Transverse colon (tissue), 4 donors: ENCODE measurements around the gene STK39.
A peak's percentile ranks its signal among the peaks of the same experiment; 100 is the strongest.

ENCODE experiments used
- CTCF ChIP-seq, 5 experiments: fragments of 200-600 bp in 3 of 5; fragments of 450-650 bp in 2 of 5; sonication (generic) in 3 of 5; IDR thresholded peaks; 1 replicate in 2 of 5; 2 replicates in 3 of 5; pipeline ENCODE4 v1.5.1; 2016 to 2017; ENCODE audit warnings: antibody characterized with exemption in 5 of 5, inconsistent platforms in 3 of 5, mild to moderate bottlenecking in 2 of 5, moderate library complexity in 1 of 5
- POLR2AphosphoS5 ChIP-seq, 3 donors: sonication (generic); formaldehyde crosslinking; IDR thresholded peaks; one replicate each; pipeline ENCODE4 v1.6.1; 2016; ENCODE audit warnings: antibody characterized with exemption in 3 of 3

DNA sequence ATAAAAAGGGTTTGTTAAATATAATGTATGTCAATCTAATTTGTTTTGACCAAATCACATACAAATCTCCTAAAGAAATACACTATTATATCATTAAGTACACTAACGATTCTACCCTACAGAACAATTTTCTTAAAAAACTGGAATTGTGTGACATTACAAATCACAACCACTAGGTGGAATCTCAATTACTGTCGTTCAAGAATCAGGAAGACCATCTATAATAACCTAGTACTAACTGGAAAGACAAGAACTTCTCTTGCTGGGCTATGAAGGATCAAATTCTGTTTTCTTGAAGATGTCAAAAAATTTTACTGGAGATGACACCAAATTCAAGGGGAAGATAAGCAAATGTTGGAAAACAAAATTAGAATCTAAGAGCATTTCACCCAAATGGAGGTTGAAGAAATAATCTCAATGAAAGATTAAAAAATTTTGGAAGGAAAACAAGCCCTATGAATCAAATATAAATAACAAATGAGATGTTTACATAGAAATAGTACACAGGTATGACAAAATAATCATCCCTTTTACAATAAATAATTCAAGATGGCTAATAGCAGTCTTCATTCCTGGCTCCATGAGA lies 110.9 kb downstream of the STK39 start:
- TF ChIP-seq POLR2AphosphoS5 (IDR thresholded peaks at IDR 0.05) = no peak
- peak; percentile 56 to 77 (median 65) for TF ChIP-seq CTCF (IDR thresholded peaks at IDR 0.05)
